HEK293T (cell line): Measurements from ENCODE around the gene SLC1A1.

Experiments
- CTCF ChIA-PET: fragments of 350-600 bp; formaldehyde crosslinking; extraction: SDS; loops from one replicate; lab custom pipeline; 2021; ENCODE audit warnings: antibody characterized with exemption, inconsistent platforms; lab: Yijun Ruan, JAX
- POLR2A ChIA-PET: fragments of 350-600 bp; formaldehyde crosslinking; extraction: SDS; loops from one replicate; lab custom pipeline; 2020; ENCODE audit warnings: antibody characterized with exemption, inconsistent platforms; lab: Yijun Ruan, JAX
- DNase-seq: peaks from one replicate; pipeline ENCODE4 v3.0.0; 2012; ENCODE audit warnings: mixed read lengths; ENCODE audit errors: extremely low spot score
- ARNT ChIP-seq: fragments of 450-650 bp; IDR thresholded peaks from 2 replicates; pipeline ENCODE4 v1.6.1; 2017; ENCODE audit warnings: mild to moderate bottlenecking
- BHLHE40 ChIP-seq: fragments of 450-650 bp; IDR thresholded peaks from 2 replicates; pipeline ENCODE4 v1.6.1; 2016; ENCODE audit warnings: mild to moderate bottlenecking, moderate library complexity, borderline replicate concordance
- CTBP1 ChIP-seq: fragments of 450-650 bp; IDR thresholded peaks from 2 replicates; pipeline ENCODE4 v1.6.1; 2016; ENCODE audit warnings: borderline replicate concordance
- ELF4 ChIP-seq: fragments of 450-650 bp; IDR thresholded peaks from 2 replicates; pipeline ENCODE4 v1.6.1; 2017; ENCODE audit warnings: antibody characterized with exemption
- FOXA1 ChIP-seq: fragments of 450-650 bp; IDR thresholded peaks from 2 replicates; pipeline ENCODE4 v1.6.1; 2016; ENCODE audit warnings: mild to moderate bottlenecking
- FOXK2 ChIP-seq: fragments of 450-650 bp; IDR thresholded peaks from 2 replicates; pipeline ENCODE4 v1.6.1; 2016; ENCODE audit warnings: mild to moderate bottlenecking
- FOXM1 ChIP-seq: fragments of 450-650 bp; IDR thresholded peaks from 2 replicates; pipeline ENCODE4 v1.6.1; 2017; ENCODE audit warnings: mild to moderate bottlenecking, borderline replicate concordance
- HDGF ChIP-seq: fragments of 450-650 bp; IDR thresholded peaks from 2 replicates; pipeline ENCODE4 v1.6.1; 2017; ENCODE audit warnings: antibody characterized with exemption, borderline replicate concordance
- L3MBTL2 ChIP-seq: fragments of 450-650 bp; conservative IDR thresholded peaks from 2 replicates; pipeline ENCODE4 v1.6.1; 2016; ENCODE audit warnings: mild to moderate bottlenecking
- LEF1 ChIP-seq: fragments of 450-650 bp; IDR thresholded peaks from 2 replicates; pipeline ENCODE4 v1.6.1; 2017; ENCODE audit warnings: mild to moderate bottlenecking, borderline replicate concordance
- NFRKB ChIP-seq: fragments of 450-650 bp; IDR thresholded peaks from 2 replicates; pipeline ENCODE4 v1.6.1; 2016; ENCODE audit warnings: mild to moderate bottlenecking, moderate library complexity
- PKNOX1 ChIP-seq: fragments of 450-650 bp; IDR thresholded peaks from 2 replicates; pipeline ENCODE4 v1.6.1; 2016
- SP1 ChIP-seq: fragments of 450-650 bp; IDR thresholded peaks from 2 replicates; pipeline ENCODE4 v1.6.1; 2017
- SUZ12 ChIP-seq: fragments of 450-650 bp; IDR thresholded peaks from 2 replicates; pipeline ENCODE4 v1.6.1; 2016; ENCODE audit warnings: mild to moderate bottlenecking
- TARDBP ChIP-seq: fragments of 450-650 bp; IDR thresholded peaks from 2 replicates; pipeline ENCODE4 v1.6.1; 2016
- ZNF384 ChIP-seq: fragments of 450-650 bp; IDR thresholded peaks from 2 replicates; pipeline ENCODE4 v1.6.1; 2016

Gene SLC1A1

GRCh38 chr9:4615251-4615650 is 125.0 kb downstream of the SLC1A1 start:
- TF ChIP-seq NFRKB = no peak
- TF ChIP-seq HDGF = no peak
- TF ChIP-seq ARNT = no peak
- TF ChIP-seq SP1 = no peak
- TF ChIP-seq LEF1 = no peak
- no peak for TF ChIP-seq BHLHE40
- TF ChIP-seq PKNOX1 = no peak
- no peak for TF ChIP-seq CTBP1
- ChIA-PET POLR2A (no interaction called here), CTCF (no interaction called here)
- no peak for DNase-seq

DNA sequence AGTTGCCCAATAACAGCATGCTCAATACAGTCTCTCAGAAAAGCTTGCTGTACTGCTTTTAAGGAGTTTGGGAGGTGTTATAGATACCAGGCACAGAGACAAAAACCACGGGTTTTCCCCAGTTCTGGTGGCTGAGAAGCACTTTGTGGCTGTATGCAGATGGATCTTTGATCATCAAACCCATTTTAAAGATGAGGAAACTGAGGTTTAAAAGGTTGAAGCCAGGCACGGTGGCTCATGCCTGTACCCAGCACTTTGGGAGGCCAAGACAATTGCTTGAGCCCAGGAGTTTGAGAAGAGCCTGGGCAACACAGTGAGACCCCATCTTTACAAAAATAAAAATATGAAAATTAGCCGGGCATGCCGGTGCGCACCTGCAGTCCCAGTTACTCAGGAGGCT is 125.5 kb downstream of the SLC1A1 start:
- no peak for DNase-seq
- POLR2A ChIA-PET = no interaction called here
- TF ChIP-seq TARDBP (no peak), HDGF (no peak), ELF4 (no peak)
- CTCF ChIA-PET = no interaction called here

DNA sequence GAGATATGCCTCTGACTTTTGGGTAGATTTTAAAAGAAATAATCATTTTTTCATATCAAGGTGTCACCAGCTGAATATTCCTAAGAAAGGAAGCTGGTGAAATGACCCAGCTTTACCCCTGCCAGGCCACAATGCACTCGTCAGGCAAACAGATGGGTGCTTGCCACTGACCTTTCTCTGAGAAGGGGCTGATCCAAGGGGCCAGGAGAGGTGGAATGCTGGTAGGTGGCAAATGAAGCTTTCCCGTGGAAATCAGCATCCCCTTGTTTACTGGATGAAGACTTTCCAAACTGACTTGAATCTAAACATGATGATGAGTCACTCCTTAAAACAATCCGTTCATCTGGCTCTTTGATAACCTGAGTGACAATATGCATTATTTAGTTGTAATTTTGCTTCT is 127.5 kb downstream of the SLC1A1 start:
- POLR2A ChIA-PET = no interaction called here

DNA sequence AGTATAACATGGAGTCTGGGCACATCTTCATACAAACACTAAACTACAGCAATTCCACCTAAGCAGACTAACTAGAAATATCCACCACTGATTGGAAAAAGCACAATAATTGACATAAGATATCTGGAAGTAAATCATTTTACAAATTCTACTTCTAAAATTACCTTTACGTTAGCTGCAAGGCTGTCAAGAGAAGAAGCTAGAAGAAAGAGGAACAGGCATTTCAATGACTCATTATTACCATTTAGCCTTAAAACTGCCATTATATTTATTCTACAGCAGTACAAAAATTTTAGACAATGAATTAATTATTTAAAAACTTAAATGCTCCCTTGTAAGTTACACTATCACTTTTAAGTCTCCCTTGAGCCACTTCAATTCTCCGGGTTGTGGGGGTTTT is 128.4 kb downstream of the SLC1A1 start:
- CTCF ChIA-PET = no interaction called here
- POLR2A ChIA-PET = no interaction called here
- TF ChIP-seq PKNOX1 = no peak
- no peak for TF ChIP-seq L3MBTL2
- DNase-seq = no peak

More for the DNA sequence above, 127.5 kb downstream of the SLC1A1 start:
- no peak for TF ChIP-seq ARNT
- no peak for TF ChIP-seq FOXA1
- no peak for TF ChIP-seq CTBP1
- TF ChIP-seq L3MBTL2 = no peak
- TF ChIP-seq TARDBP = no peak
- TF ChIP-seq NFRKB = no peak
- TF ChIP-seq ELF4 = no peak
- TF ChIP-seq BHLHE40 = no peak
- TF ChIP-seq FOXM1 = no peak
- no peak for TF ChIP-seq ZNF384
- TF ChIP-seq SP1 = no peak
- no peak for TF ChIP-seq HDGF
- TF ChIP-seq PKNOX1 = no peak
- TF ChIP-seq FOXK2 = no peak
- TF ChIP-seq SUZ12 = no peak
- no peak for TF ChIP-seq LEF1
- no peak for DNase-seq
- CTCF ChIA-PET = interaction anchor here (0.7 kb wide), 1 partner anchor 15 kb away, joined by 3 read pairs; no protein-coding TSS in a partner anchor

- no peak for DNase-seq
- no peak for TF ChIP-seq NFRKB
- no peak for TF ChIP-seq CTBP1
- TF ChIP-seq FOXK2 = no peak
- POLR2A ChIA-PET = no interaction called here
- CTCF ChIA-PET = interaction anchor here (0.7 kb wide), 1 partner anchor 146 kb away, joined by 4 read pairs; no protein-coding TSS in a partner anchor
These were observed 129.9 kb downstream of the SLC1A1 start for GRCh38 chr9:4620057-4620765.

DNA sequence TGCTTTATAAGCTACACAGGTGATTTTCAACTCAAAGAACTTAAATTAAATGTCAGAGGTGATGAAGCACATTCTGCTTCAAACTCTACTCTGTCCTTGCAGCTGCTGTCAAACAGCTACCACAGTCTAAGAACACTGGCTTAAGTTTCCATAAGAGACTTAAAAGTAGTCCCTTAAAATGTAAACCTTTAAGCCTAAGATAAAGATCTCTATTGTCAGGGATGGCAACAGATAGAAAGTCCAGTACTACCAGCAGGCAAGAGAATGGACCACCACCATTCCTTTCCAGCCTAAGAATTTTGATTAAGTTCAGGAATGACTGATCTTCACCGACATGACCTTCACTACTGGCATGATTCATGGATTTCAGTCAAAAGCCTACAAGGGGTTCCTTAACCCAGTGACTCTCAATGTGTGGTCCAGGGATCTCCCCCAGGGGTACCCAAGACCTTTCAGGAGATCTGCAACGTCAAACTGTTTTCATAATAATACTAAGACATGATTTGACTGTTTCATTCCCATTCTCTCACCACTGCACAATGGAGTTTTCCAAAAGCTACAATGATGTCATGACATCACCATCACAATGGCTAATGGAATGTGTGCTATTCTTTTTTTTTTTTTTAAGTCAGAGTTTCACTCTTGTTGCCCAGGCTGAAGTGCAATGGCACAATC is 130.8 kb downstream of the SLC1A1 start:
- DNase-seq = no peak
- no peak for TF ChIP-seq L3MBTL2
- no peak for TF ChIP-seq LEF1
- no peak for TF ChIP-seq NFRKB
- TF ChIP-seq ARNT = no peak
- TF ChIP-seq FOXK2 = no peak
- no peak for TF ChIP-seq SUZ12
- no peak for TF ChIP-seq ZNF384
- no peak for TF ChIP-seq TARDBP
- no peak for TF ChIP-seq SP1
- no peak for TF ChIP-seq PKNOX1
- TF ChIP-seq FOXA1 = no peak
- no peak for TF ChIP-seq CTBP1
- no peak for TF ChIP-seq ELF4
- no peak for TF ChIP-seq FOXM1
- no peak for TF ChIP-seq HDGF
- TF ChIP-seq BHLHE40 = no peak
- ChIA-PET CTCF (no interaction called here), POLR2A (no interaction called here)
